ENCODE measurements around the gene ABCG8.

The ABCG8 gene

GRCh38 chr2:43925431-43925830 is 86.7 kb downstream of the ABCG8 start:
- DNase-seq = no peak

GRCh38 chr2:43927442-43927841 is 88.7 kb downstream of the ABCG8 start:
- no peak for DNase-seq

GRCh38 chr2:43931293-43931692 is 92.5 kb downstream of the ABCG8 start:
- DNase-seq = no peak
